Vagina (tissue), 2 donors: ENCODE measurements around the gene SULT1C3.

ENCODE experiments used
- CTCF ChIP-seq, 3 experiments: fragments of 450-650 bp in 2 of 3; fragments of 200-600 bp in 1 of 3; sonication (generic) in 1 of 3; IDR thresholded peaks; one replicate each; pipeline ENCODE4 v1.5.1; 2017 to 2019; ENCODE audit warnings: antibody characterized with exemption in 3 of 3, mild to moderate bottlenecking in 2 of 3, moderate library complexity in 2 of 3
- POLR2A ChIP-seq, 2 donors: fragments of 450-650 bp; IDR thresholded peaks; one replicate each; pipeline ENCODE4 v1.6.1; 2017; ENCODE audit warnings: antibody characterized with exemption in 2 of 2, mild to moderate bottlenecking in 2 of 2, moderate library complexity in 2 of 2
- POLR2AphosphoS5 ChIP-seq, 2 donors: sonication (generic); formaldehyde crosslinking; IDR thresholded peaks; one replicate each; pipeline ENCODE4 v1.9.0; 2017; ENCODE audit warnings: antibody characterized with exemption in 2 of 2, mild to moderate bottlenecking in 2 of 2, low read depth in 1 of 2; ENCODE audit not compliant: insufficient read depth in 1 of 2

DNA sequence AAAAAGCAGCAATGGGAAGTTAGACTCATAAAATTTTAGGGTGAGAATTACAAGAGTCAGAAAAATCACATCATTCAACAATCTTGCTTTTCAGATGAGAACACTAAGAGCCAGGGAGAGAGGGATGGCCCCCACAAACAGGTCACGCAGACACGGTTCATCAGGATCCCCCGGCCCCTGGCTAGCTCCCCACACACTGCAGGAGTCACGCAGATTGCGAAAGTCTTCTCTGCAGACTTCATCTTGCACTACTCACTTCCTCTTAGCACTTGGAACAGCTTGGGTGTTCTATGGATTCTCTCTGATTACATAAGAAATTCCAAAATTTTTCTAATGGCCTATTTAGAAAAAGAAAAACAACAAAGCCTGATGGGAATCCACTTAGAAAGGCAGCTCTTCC is 27.3 kb downstream of the SULT1C3 start:
- TF ChIP-seq CTCF (IDR thresholded peaks at IDR 0.05), result no peak
- TF ChIP-seq POLR2A (IDR thresholded peaks at IDR 0.05), result no peak
- peak in 1 of 2 donors; percentile 45 for TF ChIP-seq POLR2AphosphoS5 (IDR thresholded peaks at IDR 0.05; ENCODE audit: insufficient read depth in 1 of 2, low read depth in 1 of 2)
